GM19043 (cell line): ENCODE data around the gene SULT1C4.
"Not testable (repeated sequence)": the region's sequence is repeated elsewhere in the genome, so short reads cannot be mapped to it uniquely, and the experiment has no call there.

Experiments used
- ATAC-seq: cut with Tn5 transposase; IDR thresholded peaks from one replicate; pipeline ENCODE4 v1.9.1; 2021; ENCODE audit warnings: low read depth; ENCODE audit not compliant: unreplicated experiment

Gene SULT1C4

GRCh38 chr2:108412995-108413710, 35.4 kb downstream of the SULT1C4 start:
- no peak for ATAC-seq

DNA sequence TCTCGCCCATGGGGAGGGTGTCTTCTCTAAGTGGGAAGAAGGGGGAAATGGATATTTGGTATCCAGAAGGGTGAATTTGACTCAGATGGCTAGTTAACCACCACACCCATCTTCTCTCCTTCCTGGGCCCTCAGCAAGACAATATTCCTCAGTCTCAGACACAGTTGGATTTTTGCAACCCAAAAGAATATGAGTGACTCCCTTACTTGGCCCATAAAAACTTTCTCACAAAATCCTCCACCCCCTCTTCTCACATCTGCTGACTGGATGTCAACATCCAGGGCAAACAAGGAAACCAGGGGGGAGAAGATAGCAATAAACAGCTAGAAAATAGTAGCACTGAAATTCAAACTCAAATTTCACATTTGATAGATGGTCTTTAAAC, 35.9 kb downstream of the SULT1C4 start:
- ATAC-seq = no peak

DNA sequence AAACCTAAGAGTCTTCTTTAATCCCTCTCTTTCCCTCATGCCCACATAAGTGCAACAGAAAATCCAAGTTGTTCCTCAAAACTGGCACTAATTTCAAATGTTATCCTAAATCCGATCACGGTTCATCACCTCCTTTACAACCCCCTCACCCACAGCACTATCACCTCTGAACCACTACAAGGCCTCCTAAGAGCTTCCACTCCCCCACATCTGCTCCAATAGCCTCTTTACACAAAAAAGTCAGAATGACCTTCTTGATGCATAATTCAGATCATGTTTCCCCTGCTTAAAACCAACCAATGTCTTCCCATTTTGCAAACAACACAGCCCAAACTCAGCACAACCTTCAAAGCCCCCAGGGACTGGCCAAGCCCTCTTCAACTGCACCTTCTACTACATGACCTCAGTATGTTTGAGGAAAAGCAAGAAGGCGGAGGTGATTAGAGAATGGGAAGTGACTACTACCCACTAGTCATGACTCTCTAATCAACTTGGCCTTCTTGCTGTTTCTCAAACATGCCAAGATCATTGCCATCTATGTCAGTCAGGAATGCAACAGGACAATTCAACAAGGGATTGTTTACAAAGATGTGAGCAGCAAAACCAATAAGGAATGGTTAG, 36.6 kb downstream of the SULT1C4 start:
- ATAC-seq = no peak

GRCh38 chr2:108414945-108415344, 37.2 kb downstream of the SULT1C4 start:
- no peak for ATAC-seq

DNA sequence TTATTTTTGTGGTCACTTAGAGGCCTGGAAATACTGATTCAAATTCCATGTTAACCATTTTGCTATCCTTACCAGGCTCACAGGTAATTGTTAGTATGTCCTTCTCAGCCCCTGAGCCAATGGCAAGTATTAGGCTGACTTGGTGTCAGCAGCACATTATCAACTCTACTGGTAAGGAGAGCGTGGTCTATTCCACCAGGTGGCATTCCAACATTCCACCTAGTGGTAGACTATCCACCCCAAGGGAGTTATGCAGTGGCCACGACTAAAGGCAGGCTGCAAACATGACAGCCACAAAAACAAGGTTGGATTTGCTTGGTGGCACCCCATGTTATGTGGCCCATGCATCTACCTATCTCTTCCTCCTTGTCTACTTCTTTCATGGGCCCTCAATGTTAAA, 39.5 kb downstream of the SULT1C4 start:
- ATAC-seq = no peak

DNA sequence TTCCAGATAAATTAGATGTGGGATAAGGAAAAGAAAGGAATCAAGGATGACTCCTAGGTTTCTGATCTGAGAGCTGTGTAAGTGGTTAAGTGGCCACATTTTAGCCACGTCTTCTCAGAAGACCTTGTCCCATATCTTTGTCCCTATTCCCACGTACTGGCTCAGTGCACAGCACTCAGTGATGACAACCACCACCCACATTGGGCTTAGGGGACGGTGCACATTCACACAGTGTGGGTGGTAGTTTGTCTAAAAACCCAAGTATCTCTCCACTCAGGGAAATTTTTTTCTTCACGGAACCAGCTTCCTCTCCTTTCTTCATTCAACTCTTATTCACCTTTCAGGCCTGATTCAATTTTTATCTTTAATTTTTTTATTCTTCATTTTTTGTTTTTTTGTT, 40.7 kb downstream of the SULT1C4 start:
- no peak for ATAC-seq

DNA sequence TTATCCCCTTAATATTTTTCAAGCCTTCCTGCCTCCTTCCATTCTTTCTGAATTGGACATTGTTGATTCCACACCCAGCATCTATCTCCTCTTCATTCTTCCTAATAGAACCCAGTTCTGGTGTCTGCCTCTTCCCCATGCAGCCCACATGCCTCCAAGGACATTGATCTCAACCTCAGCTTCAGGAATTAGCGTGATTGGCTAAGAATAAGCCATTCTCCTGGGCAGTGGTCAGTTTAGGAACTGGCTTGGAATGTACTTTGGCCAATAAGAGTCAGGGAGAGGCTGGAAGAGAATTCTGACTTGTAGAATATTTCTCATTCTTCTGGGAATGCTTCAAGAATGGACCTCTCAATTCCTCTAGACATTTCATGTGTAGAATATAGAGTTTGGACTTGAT, 45.3 kb downstream of the SULT1C4 start:
- no peak for ATAC-seq

- ATAC-seq = no peak
Measured at GRCh38 chr2:108423502-108424251, 45.9 kb downstream of the SULT1C4 start.

DNA sequence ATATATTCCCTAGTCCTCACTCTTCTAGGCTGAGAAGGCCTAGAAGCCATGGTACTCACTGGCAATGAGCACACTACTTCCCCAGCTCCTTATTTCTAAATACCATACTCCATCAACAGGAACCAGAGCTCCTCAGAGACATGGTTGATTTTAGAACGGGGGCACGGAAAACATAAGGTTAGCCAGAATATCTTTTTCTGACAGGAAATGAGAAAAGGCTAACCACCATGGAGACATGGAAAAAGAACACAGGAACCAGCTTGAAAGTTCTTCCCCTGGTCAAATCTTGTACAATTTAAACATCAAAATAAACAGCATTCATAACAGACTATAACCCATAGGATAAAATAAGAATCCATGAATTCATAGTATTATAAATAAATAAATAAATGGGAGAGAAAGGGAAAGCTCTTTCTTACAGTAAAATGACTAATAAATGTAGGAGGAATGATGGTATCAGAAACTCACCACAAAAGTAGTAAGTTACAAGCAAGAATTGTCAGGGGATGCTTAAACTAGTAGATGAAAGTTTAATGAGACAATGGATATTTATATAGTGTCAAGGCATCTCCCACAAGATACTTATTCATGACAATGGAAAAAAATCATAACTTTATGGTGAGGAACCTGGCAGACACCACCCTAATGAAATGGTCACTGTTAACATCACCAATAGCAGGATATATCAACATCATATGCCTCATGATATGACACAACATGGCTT, 50.7 kb downstream of the SULT1C4 start:
- no peak for ATAC-seq

GRCh38 chr2:108435578-108435977, 57.8 kb downstream of the SULT1C4 start:
- ATAC-seq = not testable (repeated sequence)

- no peak for ATAC-seq
Measured at GRCh38 chr2:108436976-108437375, 59.2 kb downstream of the SULT1C4 start.
